Natural killer cell (primary cell): ENCODE data around the gene MSMB. TPM values are rescaled to one million over a fixed set of nuclear protein-coding genes. Genes with fewer than 3 reads are reported as not detected.
"Not testable (repeated sequence)": the region's sequence is repeated elsewhere in the genome, so short reads cannot be mapped to it uniquely, and the experiment has no call there.

Experiments used
- ATAC-seq, 3 donors: fragments of 150-1000 bp in 2 of 3; fragments of 200-7000 bp in 1 of 3; cut with Tn5 transposase; 1 replicate in 1 of 3; 2 replicates in 2 of 3; pipeline ENCODE4 v1.10.0; 2021; ENCODE audit warnings: mild to moderate bottlenecking in 2 of 3, moderate library complexity in 2 of 3
- DNase-seq, 2 donors: peaks; one replicate each; pipeline versions ENCODE4 v3.0.0 to v3.0.0-alpha.2; 2013 to 2021; ENCODE audit warnings: mixed read lengths in 1 of 2
- H3K27ac ChIP-seq: one replicate; pipeline ENCODE4 v1.5.1; 2013; ENCODE audit warnings: mild to moderate bottlenecking, low read length
- H3K27me3 ChIP-seq: one replicate; pipeline ENCODE4 v1.6.1; 2013; ENCODE audit warnings: low read length; ENCODE audit not compliant: control insufficient read depth, insufficient read depth
- H3K36me3 ChIP-seq: one replicate; pipeline ENCODE4 v1.6.1; 2013; ENCODE audit warnings: low read length; ENCODE audit not compliant: control insufficient read depth, insufficient read depth
- H3K4me1 ChIP-seq: one replicate; pipeline ENCODE4 v1.6.1; 2013; ENCODE audit warnings: low read length; ENCODE audit not compliant: control insufficient read depth, insufficient read depth
- H3K4me3 ChIP-seq: one replicate; pipeline ENCODE4 v1.5.1; 2013; ENCODE audit warnings: low read length
- H3K9me3 ChIP-seq: one replicate; pipeline ENCODE4 v1.6.1; 2013; ENCODE audit warnings: low read length; ENCODE audit not compliant: control insufficient read depth, insufficient read depth
- H3K27ac Mint-ChIP-seq, 2 donors: one replicate each; pipeline ENCODE4 v1.8.0; 2022; ENCODE audit warnings: mild to moderate bottlenecking in 2 of 2, mixed read lengths in 2 of 2, moderate library complexity in 1 of 2
- H3K27me3 Mint-ChIP-seq, 2 donors: one replicate each; pipeline ENCODE4 v1.8.0; 2022; ENCODE audit warnings: low read depth in 2 of 2, mixed read lengths in 2 of 2
- H3K36me3 Mint-ChIP-seq: one replicate; pipeline ENCODE4 v1.8.0; 2022; ENCODE audit warnings: mixed read lengths
- H3K4me1 Mint-ChIP-seq, 2 donors: one replicate each; pipeline ENCODE4 v1.8.0; 2022; ENCODE audit warnings: mixed read lengths in 2 of 2
- H3K4me3 Mint-ChIP-seq: one replicate; pipeline ENCODE4 v1.8.0; 2022; ENCODE audit warnings: mild to moderate bottlenecking, moderate library complexity, mixed read lengths
- H3K9me3 Mint-ChIP-seq, 2 donors: one replicate each; pipeline ENCODE4 v1.8.0; 2022; ENCODE audit warnings: mixed read lengths in 2 of 2
- WGBS: methylation state at CpG from one replicate; pipeline ENCODE4 v1.1.7; 2013; ENCODE audit warnings: missing lambda C conversion rate; ENCODE audit not compliant: insufficient coverage; 5-methylcytosine and 5-hydroxymethylcytosine counted together
- intact Hi-C: fragments of 100-400 bp; cut with micrococcal nuclease; formaldehyde crosslinking; loops from one replicate; pipeline ENCODE4 v1.14.2; 2022
- total RNA-seq, 4 donors: library from RNA; stranded (reverse); fragments of 120-200 nt in 1 of 4; gene quantifications; one replicate each; pipeline versions ENCODE4 v1.2.3 to v1.2.4, GENCODE V29; 2013 to 2022
- TF ChIP-seq, protein P1 (sequence below): fragments of 200-600 bp; IDR thresholded peaks from one replicate; pipeline ENCODE4 v1.8.0; 2022; ENCODE audit warnings: antibody characterized with exemption

MSMB gene
- total RNA-seq, 3 donors from 2014 or later (not counting 1 experiment from before 2014, with no cell fraction given), result not detected

DNA sequence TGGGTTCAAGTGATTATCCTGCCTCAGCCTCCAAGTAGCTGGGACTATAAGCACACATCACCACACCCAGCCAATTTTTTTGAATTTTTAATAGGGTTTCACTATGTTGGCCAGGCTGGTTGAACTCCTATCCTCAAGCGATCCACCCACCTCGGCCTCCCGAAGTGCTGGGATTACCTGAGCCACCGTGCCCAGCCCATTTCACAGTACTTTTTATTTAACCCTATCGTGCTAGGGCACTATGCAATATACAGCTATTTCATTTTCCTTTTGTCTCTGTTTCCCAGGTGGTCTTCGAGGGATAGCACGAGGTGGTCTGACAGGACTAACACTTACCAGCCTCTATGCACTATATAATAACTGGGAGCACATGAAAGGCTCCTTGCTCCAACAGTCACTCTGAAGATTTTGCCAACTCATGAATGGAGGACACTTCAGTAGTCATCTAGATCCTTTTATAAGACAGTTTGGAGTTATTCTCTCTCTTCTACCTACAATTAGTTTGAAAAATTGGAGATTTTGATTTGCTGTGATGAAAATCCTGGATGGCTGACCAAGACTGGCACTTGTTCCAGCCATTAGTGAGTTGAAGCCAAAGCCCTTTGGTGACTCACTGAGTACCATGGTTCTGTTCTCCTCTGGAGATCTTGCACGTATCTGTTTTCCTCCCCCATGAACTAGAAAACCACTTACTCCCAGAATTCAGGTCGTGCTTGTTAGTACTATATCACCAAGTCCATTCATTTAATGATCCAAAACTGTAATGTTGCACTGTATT, 43.0 kb downstream of the MSMB start:
- 97% methylated on average over 9 of the region's 9 CpGs for WGBS
- no peaks in the 10 kb centered on the region for H3K27me3 Mint-ChIP-seq
- DNase-seq (no peak), ATAC-seq (no peak)
- no peak overlapping the region for H3K4me3 ChIP-seq
- H3K27ac Mint-ChIP-seq, result peak overlapping the region in 1 of 2 donors; percentile 2
- H3K4me1 ChIP-seq, result no peaks in the 10 kb centered on the region
- H3K36me3 Mint-ChIP-seq, result peaks cover 5% of the 10 kb centered on the region
- peaks cover 73% of the 10 kb centered on the region for H3K36me3 ChIP-seq
- H3K9me3 ChIP-seq, result no peaks in the 10 kb centered on the region
- intact Hi-C loops, result no loop called here
- H3K4me3 Mint-ChIP-seq, result no peak overlapping the region
- peaks cover 0 to 7% of the 10 kb centered on the region in 2 donors for H3K4me1 Mint-ChIP-seq
- no peaks in the 10 kb centered on the region for H3K9me3 Mint-ChIP-seq
- TF ChIP-seq, protein P1, sequence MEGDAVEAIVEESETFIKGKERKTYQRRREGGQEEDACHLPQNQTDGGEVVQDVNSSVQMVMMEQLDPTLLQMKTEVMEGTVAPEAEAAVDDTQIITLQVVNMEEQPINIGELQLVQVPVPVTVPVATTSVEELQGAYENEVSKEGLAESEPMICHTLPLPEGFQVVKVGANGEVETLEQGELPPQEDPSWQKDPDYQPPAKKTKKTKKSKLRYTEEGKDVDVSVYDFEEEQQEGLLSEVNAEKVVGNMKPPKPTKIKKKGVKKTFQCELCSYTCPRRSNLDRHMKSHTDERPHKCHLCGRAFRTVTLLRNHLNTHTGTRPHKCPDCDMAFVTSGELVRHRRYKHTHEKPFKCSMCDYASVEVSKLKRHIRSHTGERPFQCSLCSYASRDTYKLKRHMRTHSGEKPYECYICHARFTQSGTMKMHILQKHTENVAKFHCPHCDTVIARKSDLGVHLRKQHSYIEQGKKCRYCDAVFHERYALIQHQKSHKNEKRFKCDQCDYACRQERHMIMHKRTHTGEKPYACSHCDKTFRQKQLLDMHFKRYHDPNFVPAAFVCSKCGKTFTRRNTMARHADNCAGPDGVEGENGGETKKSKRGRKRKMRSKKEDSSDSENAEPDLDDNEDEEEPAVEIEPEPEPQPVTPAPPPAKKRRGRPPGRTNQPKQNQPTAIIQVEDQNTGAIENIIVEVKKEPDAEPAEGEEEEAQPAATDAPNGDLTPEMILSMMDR, result no peak
- H3K27me3 ChIP-seq, result no peaks in the 10 kb centered on the region
- H3K27ac ChIP-seq, result no peak overlapping the region

DNA sequence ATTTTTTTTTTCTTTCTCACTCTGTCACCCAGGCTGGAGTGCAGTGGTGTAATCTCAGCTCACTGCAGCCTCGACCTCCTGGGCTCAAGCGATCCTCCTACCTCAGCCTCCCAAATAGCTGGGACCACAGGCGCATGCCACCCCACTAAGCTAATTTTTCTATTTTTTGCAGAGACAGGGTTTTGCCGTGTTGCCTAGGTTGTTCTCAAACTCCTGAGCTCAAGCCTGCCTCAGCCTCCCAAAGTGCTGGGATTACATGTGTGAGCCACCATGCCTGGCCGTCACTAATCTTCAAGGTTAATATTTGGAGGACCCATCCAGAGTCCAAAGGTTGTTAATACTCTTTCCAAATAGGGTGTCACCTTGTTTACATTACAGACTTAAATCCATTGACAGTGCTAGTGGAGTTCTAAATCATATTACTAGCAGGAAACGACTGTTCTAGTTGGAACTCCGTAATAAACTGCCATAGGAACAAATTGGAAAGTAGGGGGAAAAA, 43.8 kb downstream of the MSMB start:
- H3K4me3 Mint-ChIP-seq, ATAC-seq, H3K9me3 ChIP-seq, DNase-seq, H3K27ac ChIP-seq, H3K4me1 ChIP-seq, H3K4me1 Mint-ChIP-seq, intact Hi-C loops, H3K4me3 ChIP-seq, H3K36me3 Mint-ChIP-seq, H3K27me3 ChIP-seq, H3K9me3 Mint-ChIP-seq, H3K27me3 Mint-ChIP-seq: not testable (repeated sequence)
- peak overlapping the region in 1 of 2 donors; percentile 2 for H3K27ac Mint-ChIP-seq
- peaks cover 67% of the 10 kb centered on the region for H3K36me3 ChIP-seq
- WGBS, result 94% methylated on average over 7 of the region's 7 CpGs

DNA sequence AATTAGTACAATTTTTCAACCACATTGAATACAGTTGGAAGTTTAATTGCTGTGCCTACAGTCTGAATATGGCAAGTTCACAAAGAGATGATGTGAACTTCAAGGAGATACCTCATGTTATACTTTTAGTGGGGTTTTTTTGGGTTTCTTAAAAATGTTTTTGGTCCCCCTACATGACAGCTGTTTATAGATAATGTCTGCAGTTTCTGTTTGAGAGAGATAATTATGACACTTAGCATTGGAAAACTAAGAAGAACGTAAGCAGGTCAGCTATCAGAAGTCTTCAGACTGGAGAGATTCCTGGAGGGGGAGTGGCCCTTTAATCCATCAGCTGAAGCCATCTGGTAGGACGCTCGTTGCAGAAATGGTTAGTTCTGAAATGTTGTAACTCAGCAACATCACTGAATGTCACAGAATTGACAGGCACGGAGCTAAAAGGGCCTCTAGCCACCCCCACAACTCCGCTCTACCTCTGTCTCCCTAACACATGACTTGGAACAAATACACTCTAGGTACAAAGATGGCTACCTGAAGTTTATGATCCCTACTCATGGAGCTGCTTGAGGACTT, 44.8 kb downstream of the MSMB start:
- DNase-seq, result no peak
- no peak overlapping the region for H3K4me3 ChIP-seq
- H3K36me3 Mint-ChIP-seq, result no peaks in the 10 kb centered on the region
- no peaks in the 10 kb centered on the region for H3K27me3 ChIP-seq
- H3K27ac ChIP-seq, result no peak overlapping the region
- H3K4me1 Mint-ChIP-seq, result peaks cover 0 to 6% of the 10 kb centered on the region in 2 donors
- peak overlapping the region in 1 of 2 donors; percentile 50 for H3K27ac Mint-ChIP-seq
- 87% methylated on average over 5 of the region's 5 CpGs for WGBS
- no peaks in the 10 kb centered on the region for H3K9me3 Mint-ChIP-seq
- TF ChIP-seq, protein P1, result no peak
- no peaks in the 10 kb centered on the region for H3K27me3 Mint-ChIP-seq
- ATAC-seq, result no peak
- H3K9me3 ChIP-seq, result no peaks in the 10 kb centered on the region
- H3K4me1 ChIP-seq, result no peaks in the 10 kb centered on the region
- H3K4me3 Mint-ChIP-seq, result no peak overlapping the region
- peaks cover 61% of the 10 kb centered on the region for H3K36me3 ChIP-seq
- intact Hi-C loops, result no loop called here

DNA sequence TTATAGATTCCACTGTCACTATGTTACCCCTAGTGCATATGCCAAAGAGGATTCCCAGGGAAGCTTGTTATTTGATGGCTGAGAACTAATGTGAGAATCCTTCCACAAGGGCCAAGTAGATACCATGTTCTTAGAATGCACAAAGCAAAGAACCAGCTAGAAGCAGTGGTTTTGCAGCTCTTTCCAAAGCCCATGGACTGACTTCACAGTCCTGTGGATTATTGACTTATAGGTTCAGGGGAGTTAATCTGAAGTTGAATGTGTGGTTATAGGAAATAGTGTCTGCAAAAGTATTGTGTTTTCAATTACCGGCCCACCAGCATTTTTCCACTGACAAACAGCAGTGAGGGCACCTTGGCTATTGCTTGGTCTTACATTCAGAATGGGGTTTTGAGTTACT, 45.5 kb downstream of the MSMB start:
- Mint-ChIP-seq H3K27me3 (no peaks in the 10 kb centered on the region), H3K9me3 (no peaks in the 10 kb centered on the region), H3K36me3 (no peaks in the 10 kb centered on the region), H3K4me1 (peaks cover 0 to 6% of the 10 kb centered on the region in 2 donors), H3K4me3 (no peak overlapping the region), H3K27ac (no peak overlapping the region)
- intact Hi-C loops, result no loop called here
- ATAC-seq (no peak), DNase-seq (no peak)
- H3K36me3 ChIP-seq, result peaks cover 53% of the 10 kb centered on the region
- H3K27me3 ChIP-seq, result no peaks in the 10 kb centered on the region
- H3K27ac ChIP-seq, result no peak overlapping the region
- no peak overlapping the region for H3K4me3 ChIP-seq
- H3K9me3 ChIP-seq, result no peaks in the 10 kb centered on the region
- H3K4me1 ChIP-seq, result no peaks in the 10 kb centered on the region
- 100% methylated on average over 1 of the region's 1 CpG for WGBS
- TF ChIP-seq, protein P1, result no peak

DNA sequence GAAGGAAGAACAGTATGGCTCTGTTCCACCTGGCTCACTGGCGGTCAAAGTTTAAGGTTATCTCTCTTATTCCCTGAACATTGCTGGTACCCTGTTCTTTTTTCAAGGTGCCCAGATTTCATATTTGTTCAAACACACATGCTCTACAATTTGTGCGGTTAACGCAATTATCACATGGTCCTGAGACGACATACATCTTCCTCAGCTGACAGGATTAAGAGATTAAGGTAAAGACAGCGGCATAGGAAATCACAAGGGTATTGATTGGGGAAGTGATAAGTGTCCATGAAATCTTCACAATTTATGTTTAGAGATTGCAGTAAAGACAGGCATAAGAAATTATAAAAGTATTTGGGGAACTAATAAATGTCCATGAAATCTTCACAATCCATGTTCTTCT, 46.1 kb downstream of the MSMB start:
- H3K4me1 Mint-ChIP-seq, H3K4me3 ChIP-seq, H3K27ac ChIP-seq, H3K9me3 Mint-ChIP-seq, ATAC-seq, H3K27me3 Mint-ChIP-seq, H3K27ac Mint-ChIP-seq, intact Hi-C loops, H3K36me3 Mint-ChIP-seq, H3K4me3 Mint-ChIP-seq, DNase-seq, H3K9me3 ChIP-seq, H3K4me1 ChIP-seq, H3K27me3 ChIP-seq: not testable (repeated sequence)
- 94% methylated on average over 5 of the region's 5 CpGs for WGBS
- peaks cover 47% of the 10 kb centered on the region for H3K36me3 ChIP-seq
